Pancreas (tissue), 10 donors: ENCODE measurements around the gene SPATA9. TPM values are rescaled to one million over a fixed set of nuclear protein-coding genes. Genes with fewer than 3 reads are reported as not detected.
A peak's percentile ranks its signal among the peaks of the same experiment; 100 is the strongest.

ENCODE experiments used
- ATAC-seq, 4 donors: fragments of 200-7000 bp; cut with Tn5 transposase; one replicate each; pipeline versions ENCODE4 v1.8.0 to v1.9.1; 2020; ENCODE audit warnings: mild to moderate bottlenecking in 4 of 4, moderate library complexity in 4 of 4
- DNase-seq, 6 donors: peaks; one replicate each; pipeline ENCODE4 v3.0.0-alpha.2; 2020
- FAIRE-seq: peaks from 2 replicates; lab custom pipeline; 2012; peaks lifted over from hg19 to GRCh38; lab: Jason Lieb, UNC
- H3K27ac ChIP-seq, 4 donors: fragments of 200-600 bp; sonication (generic); 1 replicate in 3 of 4; 2 replicates in 1 of 4; pipeline versions ENCODE4 v1.5.0 to v1.8.0; 2020
- H3K27me3 ChIP-seq, 4 donors: fragments of 200-600 bp; one replicate each; pipeline ENCODE4 v1.8.0; 2021
- H3K36me3 ChIP-seq, 3 donors: fragments of 200-600 bp; sonication (generic) in 1 of 3; one replicate each; pipeline versions ENCODE4 v1.5.0 to v1.8.0; 2020 to 2021
- H3K4me1 ChIP-seq, 3 donors: fragments of 200-600 bp; one replicate each; pipeline ENCODE4 v1.8.0; 2021
- H3K4me3 ChIP-seq, 4 donors: fragments of 200-600 bp; sonication (generic) in 2 of 4; one replicate each; pipeline versions ENCODE4 v1.5.0 to v1.8.0; 2020 to 2021
- H3K9me3 ChIP-seq, 4 donors: fragments of 200-600 bp; one replicate each; pipeline ENCODE4 v1.8.0; 2021
- CTCF ChIP-seq, 4 donors: fragments of 200-600 bp; sonication (generic) in 3 of 4; IDR thresholded peaks; one replicate each; pipeline versions ENCODE4 v1.5.0 to v1.8.0; 2021; ENCODE audit warnings: antibody characterized with exemption in 4 of 4
- WGBS, 2 donors: extraction: QIAGEN DNeasy Blood & Tissue Kit; methylation state at CpG; one replicate each; pipeline ENCODE4 v1.1.7; 2013; 5-methylcytosine and 5-hydroxymethylcytosine counted together
- intact Hi-C, 3 donors: fragments of 100-400 bp; cut with DNase I; formaldehyde crosslinking; loops; one replicate each; pipeline versions ENCODE4 v1.11.1 to v1.14.2; 2022
- polyA plus RNA-seq, 2 donors: library from polyadenylated mRNA; stranded (reverse); fragments of 200-250 nt; gene quantifications; one replicate each; pipeline ENCODE4 v1.2.3, GENCODE V29; 2013
- total RNA-seq, 6 donors: library from RNA; stranded (reverse); fragmentation: NEBNext Ultra II Directional in 4 of 6; extraction: Animal tissue kit (Norgen Biotek cat#: 25700) in 4 of 6; gene quantifications; one replicate each; pipeline versions ENCODE4 v1.2.1 to v1.2.4, GENCODE V29; 2021 to 2023
- donor health status: healthy with polysubstance abuse.
- donor health status: DM: no; HTN: no; CAD: no; lungs with moderate emphysema.
- donor health status: DM: no; HTN: no; CAD: no.
- donor health status: control.
- donor health status: control.
- donor health status: Bipolar disorder and iron deficiency.
- donor health status: DM: yes; HTN: yes; CAD: no.
- donor health status: DM: no; HTN: no; CAD: no.
- donor health status: DM: no; HTN: no; CAD: no.
- donor health status: DM: yes; HTN: yes; CAD: no.

SPATA9 gene
- total and polyA plus RNA-seq, 8 donors, result 0.12 to 1.3 (median 0.48) TPM

DNA sequence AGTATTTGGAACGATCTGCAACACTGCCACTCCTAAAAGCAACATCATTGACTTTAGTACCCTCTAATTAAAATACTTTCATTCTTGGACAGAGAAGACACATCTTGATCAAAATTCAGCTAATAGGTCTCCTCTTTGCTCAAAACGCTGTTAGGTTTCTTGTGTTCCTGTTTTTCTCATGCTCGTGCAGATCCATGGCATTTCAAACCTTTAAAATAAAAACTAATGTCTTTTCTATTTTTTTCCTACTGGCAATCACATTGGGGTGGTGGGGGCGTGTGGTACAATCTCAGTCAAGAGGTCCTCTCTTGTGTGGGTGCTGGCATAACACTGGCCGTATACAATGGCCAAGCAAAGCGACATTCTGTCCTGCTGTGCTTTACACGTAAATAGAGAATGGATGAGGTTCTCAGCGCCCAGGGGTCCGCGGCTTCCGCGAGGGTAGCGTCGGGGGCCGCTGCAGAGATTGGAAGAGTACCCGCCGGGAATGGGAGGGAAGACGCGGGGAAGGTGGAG is 63.2 kb downstream of the SPATA9 start:
- H3K27ac ChIP-seq, result peak overlapping the region; percentile 87 to 96 (median 91)
- DNase-seq (peak in 1 of 6 donors; percentile 38), FAIRE-seq (no peak), ATAC-seq (peak; percentile 2 to 8 (median 4))
- peaks cover 12 to 17% (median 16%) of the 10 kb centered on the region in 3 donors for H3K4me1 ChIP-seq
- H3K36me3 ChIP-seq, result no peaks in the 10 kb centered on the region
- no peak for TF ChIP-seq CTCF (IDR thresholded peaks at IDR 0.05)
- H3K4me3 ChIP-seq, result peak overlapping the region; percentile 38 to 73 (median 53)
- 7% methylated on average over 19 of the region's 19 CpGs for WGBS, 2 donors
- H3K9me3 ChIP-seq, result no peaks in the 10 kb centered on the region
- no peaks in the 10 kb centered on the region for H3K27me3 ChIP-seq
- intact Hi-C loops, result loop anchor here in 1 of 3 donors (10.0 kb wide), 1 partner anchor 55 kb away; no protein-coding TSS in a partner anchor

DNA sequence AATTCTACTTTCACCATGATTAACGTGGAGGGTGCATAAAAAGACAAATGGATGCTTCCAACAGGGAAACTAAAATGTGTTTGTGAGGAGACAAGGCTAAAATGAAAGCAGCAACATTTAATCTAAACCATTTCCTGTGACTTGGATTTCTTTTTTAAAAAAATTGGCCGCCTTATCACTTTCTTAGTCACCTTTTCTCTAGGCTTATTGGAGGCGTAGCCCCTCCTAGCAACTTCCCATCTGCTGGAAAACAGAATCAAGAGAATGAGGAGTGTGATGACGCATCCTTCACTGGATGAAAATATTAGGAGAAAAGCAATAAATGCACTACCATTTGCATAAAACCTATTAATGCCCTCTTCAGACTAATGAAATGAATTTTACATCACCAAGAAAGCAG is 63.7 kb downstream of the SPATA9 start:
- no peak overlapping the region for H3K27ac ChIP-seq

DNA sequence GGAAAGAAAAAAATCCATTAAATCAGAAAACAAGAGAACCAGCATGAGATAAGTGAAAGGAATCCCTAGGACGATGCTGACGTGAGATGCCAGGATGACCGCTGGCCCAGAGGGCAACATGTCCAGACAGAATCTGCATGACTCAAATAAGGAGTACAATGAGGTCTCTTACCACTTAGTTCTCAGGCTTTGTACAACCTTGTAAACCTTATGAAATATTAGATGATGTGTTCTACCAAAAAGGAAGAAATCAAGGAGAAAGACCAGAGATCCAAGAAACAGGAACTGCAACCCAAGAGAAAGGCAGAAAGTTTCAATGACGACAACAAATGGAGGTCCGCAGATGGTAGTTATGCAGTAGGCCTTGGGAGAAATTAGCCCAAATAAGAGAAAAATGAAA is 65.7 kb downstream of the SPATA9 start:
- FAIRE-seq, result no peak
- ATAC-seq, result no peak
- intact Hi-C loops, result loop anchor here in 1 of 3 donors (10.0 kb wide), 1 partner anchor 52 kb away; no protein-coding TSS in a partner anchor
- Histone ChIP-seq H3K9me3 (no peaks in the 10 kb centered on the region), H3K27me3 (no peaks in the 10 kb centered on the region), H3K36me3 (no peaks in the 10 kb centered on the region), H3K4me3 (no peak overlapping the region), H3K4me1 (peaks cover 0 to 8% (median under 1%) of the 10 kb centered on the region in 3 donors), H3K27ac (no peak overlapping the region)
- no peak for DNase-seq
- no peak for TF ChIP-seq CTCF (IDR thresholded peaks at IDR 0.05)
- WGBS, 2 donors, result 94 to 95% methylated on average over 5 of the region's 5 CpGs

More for the DNA sequence above, 63.7 kb downstream of the SPATA9 start:
- Histone ChIP-seq H3K27me3 (no peaks in the 10 kb centered on the region), H3K36me3 (no peaks in the 10 kb centered on the region), H3K4me1 (peaks cover 12 to 17% (median 16%) of the 10 kb centered on the region in 3 donors), H3K9me3 (no peaks in the 10 kb centered on the region), H3K4me3 (peak overlapping the region in 3 of 4 donors; percentile 38 to 73 (median 63))
- TF ChIP-seq CTCF (IDR thresholded peaks at IDR 0.05), result no peak
- intact Hi-C loops, result loop anchor here in 1 of 3 donors (10.0 kb wide), 1 partner anchor 54 kb away; no protein-coding TSS in a partner anchor
- FAIRE-seq, result no peak
- no peak for ATAC-seq
- 84% methylated on average over 4 of the region's 4 CpGs for WGBS, 2 donors
- DNase-seq, result no peak

DNA sequence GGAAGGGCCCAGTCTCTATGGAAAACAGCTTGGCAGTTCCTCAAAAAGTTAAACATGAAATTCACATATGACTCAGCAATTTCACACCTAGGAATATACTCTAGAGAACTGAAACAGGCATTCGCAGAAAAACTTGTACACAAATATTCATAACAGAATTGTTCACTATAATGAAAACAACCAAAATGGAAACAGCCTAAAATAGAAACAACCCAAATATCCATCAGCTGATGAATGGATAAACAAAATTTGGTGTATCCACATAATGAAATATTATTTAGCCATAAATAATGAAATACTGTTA is 67.7 kb downstream of the SPATA9 start:
- WGBS, 2 donors, result 91 to 98% methylated on average over 1 of the region's 1 CpG

More for the DNA sequence above, 67.7 kb downstream of the SPATA9 start:
- Histone ChIP-seq H3K27me3 (no peaks in the 10 kb centered on the region), H3K9me3 (no peaks in the 10 kb centered on the region), H3K36me3 (no peaks in the 10 kb centered on the region), H3K4me1 (peaks cover 0 to 3% (median 0%) of the 10 kb centered on the region in 3 donors), H3K4me3 (no peak overlapping the region), H3K27ac (no peak overlapping the region)
- intact Hi-C loops, result loop anchor here in 1 of 3 donors (10.0 kb wide), 1 partner anchor 50 kb away; no protein-coding TSS in a partner anchor
- no peak for DNase-seq
- ATAC-seq, result no peak
- FAIRE-seq, result no peak
- TF ChIP-seq CTCF (IDR thresholded peaks at IDR 0.05), result no peak
